Mucosa of rectum (tissue), 2 donors: ENCODE data around the gene NLGN4X.

Experiments
- H3K27ac ChIP-seq, 2 donors: one replicate each; pipeline ENCODE4 v1.7.0; 2013; ENCODE audit warnings: inconsistent platforms in 2 of 2, low read depth in 2 of 2, low read length in 2 of 2
- H3K27me3 ChIP-seq, 2 donors: one replicate each; pipeline ENCODE4 v1.7.0; 2013; ENCODE audit warnings: low read length in 2 of 2; ENCODE audit not compliant: control insufficient read depth in 2 of 2, insufficient read depth in 2 of 2
- H3K36me3 ChIP-seq, 2 donors: one replicate each; pipeline ENCODE4 v1.7.0; 2013; ENCODE audit warnings: low read length in 2 of 2; ENCODE audit not compliant: control insufficient read depth in 2 of 2, insufficient read depth in 2 of 2
- H3K4me1 ChIP-seq, 2 donors: one replicate each; pipeline ENCODE4 v1.7.0; 2013; ENCODE audit warnings: low read length in 2 of 2, mild to moderate bottlenecking in 1 of 2; ENCODE audit not compliant: control insufficient read depth in 2 of 2, insufficient read depth in 2 of 2
- H3K4me3 ChIP-seq, 2 donors: one replicate each; pipeline ENCODE4 v1.7.0; 2013; ENCODE audit warnings: low read length in 2 of 2
- H3K9ac ChIP-seq, 2 donors: one replicate each; pipeline ENCODE4 v1.7.0; 2013; ENCODE audit warnings: low read length in 2 of 2, low read depth in 1 of 2, mild to moderate bottlenecking in 1 of 2
- H3K9me3 ChIP-seq, 2 donors: one replicate each; pipeline ENCODE4 v1.7.0; 2013; ENCODE audit warnings: low read length in 2 of 2; ENCODE audit not compliant: control insufficient read depth in 2 of 2
- donor health status: healthy.
- donor health status: Normal muscosa, but diverticular disease.

Gene NLGN4X

DNA sequence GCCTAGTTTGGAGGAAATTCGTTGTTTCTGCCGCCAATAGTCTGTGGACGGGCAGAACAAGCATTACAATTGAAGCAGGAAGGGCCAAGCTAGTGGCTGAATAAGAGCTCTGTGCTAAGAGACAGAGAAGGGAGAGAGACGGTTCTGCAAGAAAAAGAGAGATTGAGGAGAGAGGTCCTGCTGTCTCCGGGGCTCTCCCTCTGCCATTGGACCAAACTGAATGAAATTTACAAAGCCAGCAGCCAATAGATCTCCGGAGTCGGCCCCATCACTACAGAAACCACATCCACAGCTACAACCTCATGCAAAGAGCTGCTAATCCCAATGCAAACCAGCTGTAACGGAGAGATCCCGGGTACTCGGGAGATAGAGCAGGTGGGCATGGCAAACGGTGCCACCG, at the start of gene NLGN4X:
TSS of gene NLGN4X (minus strand) at position 148 of the 400 bp plus-strand sequence. CDS start 77,401 bp downstream, outside the sequence.
- Histone ChIP-seq H3K27ac (no peak within 1 kb of the TSS), H3K4me3 (peak within 1 kb of the TSS in 1 of 2 donors; percentile 0), H3K9me3 (no peaks in the 10 kb centered on the region), H3K9ac (no peak within 1 kb of the TSS), H3K4me1 (no peaks in the 10 kb centered on the region), H3K36me3 (no peaks in the 10 kb centered on the region), H3K27me3 (peaks cover 0 to 3% of the 10 kb centered on the region in 2 donors)

DNA sequence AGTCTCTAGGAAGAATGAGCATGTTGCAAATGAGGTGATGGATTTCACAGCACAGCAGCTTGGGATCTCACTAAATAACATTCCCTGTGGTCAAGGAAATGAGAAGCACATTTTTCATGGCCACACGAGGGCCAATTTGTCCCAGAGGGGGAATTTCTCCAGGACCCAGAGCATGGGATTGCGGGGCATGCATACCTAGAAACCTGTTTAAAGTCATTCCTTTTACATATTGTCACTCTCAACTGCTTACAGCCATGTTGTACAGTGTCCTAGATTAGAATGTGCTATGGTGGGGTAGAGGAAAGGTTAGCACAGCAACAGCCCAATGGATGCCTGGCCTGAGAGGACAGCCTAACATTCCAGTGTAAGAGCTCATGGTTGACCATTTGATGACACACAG, 37.4 kb upstream of the NLGN4X start:
- Histone ChIP-seq H3K27me3 (no peaks in the 10 kb centered on the region), H3K36me3 (no peaks in the 10 kb centered on the region), H3K4me1 (no peaks in the 10 kb centered on the region), H3K9ac (no peak overlapping the region), H3K27ac (no peak overlapping the region), H3K9me3 (peaks cover 0 to 4% of the 10 kb centered on the region in 2 donors), H3K4me3 (no peak overlapping the region)

DNA sequence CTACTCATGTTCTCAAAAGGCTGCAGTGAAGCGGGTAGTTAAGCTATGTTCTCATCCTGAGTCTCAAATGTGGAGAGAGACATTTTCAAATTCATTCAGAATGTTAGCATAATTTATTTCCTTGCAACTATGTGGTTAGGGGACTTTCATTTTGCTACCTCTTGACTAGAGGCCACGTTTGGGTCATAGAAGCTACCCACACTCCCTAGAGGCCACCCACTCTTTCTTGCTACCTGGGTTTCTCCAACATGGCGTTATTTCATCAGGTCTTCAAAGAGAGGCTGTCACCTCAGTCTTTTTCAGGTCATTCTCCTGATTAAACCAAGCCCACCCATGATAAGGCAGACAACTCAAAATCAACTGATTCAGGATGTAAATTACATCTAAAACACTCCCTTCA, 34.3 kb upstream of the NLGN4X start:
- Histone ChIP-seq H3K36me3 (no peaks in the 10 kb centered on the region), H3K9ac (no peak overlapping the region), H3K27me3 (no peaks in the 10 kb centered on the region), H3K27ac (no peak overlapping the region), H3K4me3 (no peak overlapping the region), H3K9me3 (peaks cover 0 to 3% of the 10 kb centered on the region in 2 donors), H3K4me1 (no peaks in the 10 kb centered on the region)

GRCh38 chrX:6257025-6257424, 28.4 kb upstream of the NLGN4X start:
- no peak overlapping the region for H3K9ac ChIP-seq
- no peaks in the 10 kb centered on the region for H3K9me3 ChIP-seq
- no peaks in the 10 kb centered on the region for H3K36me3 ChIP-seq
- H3K27me3 ChIP-seq = no peaks in the 10 kb centered on the region
- no peak overlapping the region for H3K27ac ChIP-seq
- no peaks in the 10 kb centered on the region for H3K4me1 ChIP-seq
- no peak overlapping the region for H3K4me3 ChIP-seq

- H3K4me3 ChIP-seq = no peak overlapping the region
- no peaks in the 10 kb centered on the region for H3K4me1 ChIP-seq
- no peak overlapping the region for H3K27ac ChIP-seq
- H3K27me3 ChIP-seq = no peaks in the 10 kb centered on the region
- H3K9me3 ChIP-seq = no peaks in the 10 kb centered on the region
- no peak overlapping the region for H3K9ac ChIP-seq
- no peaks in the 10 kb centered on the region for H3K36me3 ChIP-seq
These were observed 16.0 kb upstream of the NLGN4X start for GRCh38 chrX:6244666-6245065.

- Histone ChIP-seq H3K27me3 (no peaks in the 10 kb centered on the region), H3K27ac (no peak overlapping the region), H3K36me3 (no peaks in the 10 kb centered on the region), H3K9me3 (no peaks in the 10 kb centered on the region), H3K4me1 (no peaks in the 10 kb centered on the region), H3K9ac (no peak overlapping the region), H3K4me3 (no peak overlapping the region)
These were observed 9.9 kb upstream of the NLGN4X start for GRCh38 chrX:6238576-6238975.

DNA sequence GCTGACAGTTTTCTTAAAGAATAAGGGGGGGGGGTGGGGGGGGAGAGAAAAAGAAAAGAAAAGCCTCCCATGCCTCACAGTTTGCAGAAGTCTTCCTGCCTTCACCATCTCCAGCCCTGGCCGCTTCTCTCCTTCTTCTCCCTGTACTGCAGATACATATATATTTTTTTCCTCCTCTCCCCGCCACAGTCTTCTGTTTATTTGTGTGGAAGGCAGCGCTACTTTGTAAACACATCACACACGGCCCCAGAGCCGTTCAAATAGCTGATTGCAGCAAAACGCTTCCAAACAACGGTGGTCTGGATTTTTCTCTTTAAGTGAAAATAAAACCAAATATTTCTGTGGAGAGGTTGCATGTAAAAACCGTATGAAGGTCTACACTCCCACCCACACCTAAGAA, 732 bp downstream of the NLGN4X start:
- H3K4me1 ChIP-seq = no peaks in the 10 kb centered on the region
- peak overlapping the region in 1 of 2 donors; percentile 0 for H3K4me3 ChIP-seq
- no peak overlapping the region for H3K9ac ChIP-seq
- H3K27me3 ChIP-seq = peaks cover 0 to 3% of the 10 kb centered on the region in 2 donors
- no peaks in the 10 kb centered on the region for H3K36me3 ChIP-seq
- no peaks in the 10 kb centered on the region for H3K9me3 ChIP-seq
- H3K27ac ChIP-seq = no peak overlapping the region

DNA sequence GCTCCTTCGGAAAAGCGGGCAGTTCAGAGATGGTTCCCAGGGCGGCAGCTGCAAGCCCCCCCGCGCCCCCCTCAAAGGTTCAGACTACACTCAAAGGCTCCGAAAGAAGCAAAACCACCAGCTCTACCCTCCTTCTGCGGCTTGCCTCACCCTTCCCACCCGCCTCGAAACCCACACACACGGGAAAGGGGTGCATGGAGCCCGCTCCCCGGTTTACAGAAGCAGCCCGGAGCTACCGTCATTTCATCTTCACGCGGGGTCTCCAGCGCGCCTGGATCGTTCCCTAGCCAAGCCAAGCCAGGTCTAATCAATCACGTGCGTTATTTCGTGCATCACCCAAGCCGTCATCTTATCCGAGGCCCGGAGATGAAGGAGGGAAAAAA, 1.2 kb downstream of the NLGN4X start:
- Histone ChIP-seq H3K4me3 (peak overlapping the region in 1 of 2 donors; percentile 10), H3K27ac (no peak overlapping the region), H3K27me3 (peaks cover 0 to 3% of the 10 kb centered on the region in 2 donors), H3K9ac (no peak overlapping the region), H3K9me3 (no peaks in the 10 kb centered on the region), H3K4me1 (no peaks in the 10 kb centered on the region), H3K36me3 (no peaks in the 10 kb centered on the region)

DNA sequence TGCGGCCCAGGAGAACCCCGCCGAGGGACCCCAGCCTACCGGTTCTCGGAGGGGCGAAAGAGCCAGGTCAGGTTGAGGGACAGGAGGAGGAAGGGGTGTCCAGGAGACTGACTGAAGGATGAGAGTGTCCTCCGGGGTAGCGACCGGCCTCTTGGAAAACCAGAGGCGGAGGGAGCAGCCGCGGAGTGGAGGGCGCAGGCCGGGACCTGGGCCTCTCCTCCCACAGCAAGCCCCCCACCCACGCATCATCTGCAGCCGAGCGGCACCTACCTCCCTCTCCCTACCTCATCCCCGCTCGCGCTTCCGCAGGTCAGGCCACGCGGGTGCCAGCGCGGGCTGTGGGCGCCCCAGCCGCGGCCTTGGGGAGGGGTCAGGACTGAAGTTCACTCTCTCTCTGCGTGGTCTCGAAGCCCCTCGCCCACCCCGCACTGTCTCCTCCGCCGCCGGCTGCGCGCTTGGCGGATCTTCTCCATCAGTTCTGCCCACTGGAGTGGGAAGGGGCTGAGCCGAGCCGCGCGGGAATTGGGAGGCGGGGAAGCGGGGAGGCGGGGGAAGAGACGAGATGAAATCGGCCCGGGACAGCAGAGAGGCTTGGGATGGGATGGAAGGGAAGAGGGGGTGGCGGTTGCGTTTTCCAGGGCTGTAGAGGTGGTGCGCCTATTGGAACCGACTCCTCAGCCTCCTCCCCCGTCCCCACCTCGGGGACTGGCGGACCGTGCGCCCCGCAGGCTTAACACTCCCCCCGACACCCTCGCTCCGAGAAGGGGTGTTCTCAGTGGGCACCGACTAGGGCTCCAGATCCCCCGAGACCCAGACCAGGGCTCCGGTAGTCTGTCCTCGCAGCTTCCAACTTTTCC, 1.8 kb downstream of the NLGN4X start:
- Histone ChIP-seq H3K9me3 (no peaks in the 10 kb centered on the region), H3K27me3 (peaks cover 0 to 3% of the 10 kb centered on the region in 2 donors), H3K9ac (peak overlapping the region in 1 of 2 donors; percentile 10), H3K36me3 (no peaks in the 10 kb centered on the region), H3K4me1 (no peaks in the 10 kb centered on the region), H3K27ac (no peak overlapping the region), H3K4me3 (peak overlapping the region; percentile 10 to 37)

DNA sequence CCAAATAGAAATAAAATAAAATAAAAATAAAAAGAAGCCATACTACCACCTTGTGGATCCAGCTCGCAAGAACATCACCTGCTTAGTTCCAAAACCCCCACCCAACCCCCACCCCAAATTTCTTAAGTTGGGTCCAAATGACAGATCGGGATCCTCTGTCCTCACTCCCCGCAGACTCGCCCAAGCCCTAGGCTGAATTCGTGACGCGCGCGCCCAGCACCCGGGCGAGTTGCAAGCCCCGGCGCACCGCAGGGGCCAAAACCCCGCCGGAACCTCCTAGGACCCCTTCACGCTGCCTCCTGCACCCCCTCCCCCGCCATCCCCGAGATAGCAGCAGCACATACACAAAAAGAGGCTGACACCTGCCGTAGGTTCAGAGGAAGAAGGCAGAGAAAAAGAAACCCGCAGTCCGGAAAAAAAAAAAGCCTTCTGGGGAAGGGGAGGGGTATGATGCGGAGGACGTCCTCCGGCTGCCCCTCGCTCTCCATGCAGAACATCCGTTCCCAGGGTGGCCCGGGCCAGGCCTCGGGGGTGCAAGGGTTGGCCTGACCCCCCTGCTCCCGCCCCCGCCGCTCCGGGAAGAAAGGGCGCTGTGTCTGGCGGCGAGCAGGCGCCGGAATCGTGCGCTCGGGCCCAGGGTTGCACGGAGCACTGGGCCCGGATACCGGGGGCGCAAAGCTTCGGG, 2.6 kb downstream of the NLGN4X start:
- Histone ChIP-seq H3K36me3 (no peaks in the 10 kb centered on the region), H3K9me3 (no peaks in the 10 kb centered on the region), H3K27ac (no peak overlapping the region), H3K27me3 (peaks cover 0 to 3% of the 10 kb centered on the region in 2 donors), H3K9ac (no peak overlapping the region), H3K4me3 (peak overlapping the region; percentile 35 to 37), H3K4me1 (no peaks in the 10 kb centered on the region)
